OCI-LY3 (cell line): ENCODE data around the gene SMIM32.

Experiments used
- H2AFZ ChIP-seq: fragments of 200-600, 300-600 bp; shearing (Covaris generic); 2 replicates; pipeline ENCODE4 v1.6.0; 2014; ENCODE audit warnings: antibody characterized with exemption, low read depth, low read length
- H3K27ac ChIP-seq: fragments of 200-600, 300-600 bp; sonication (generic); 2 replicates; pipeline ENCODE4 v1.5.1; 2014; ENCODE audit warnings: mild to moderate bottlenecking, low read length, moderate library complexity, mixed read lengths
- H3K27me3 ChIP-seq: fragments of 200-600, 300-600 bp; sonication (generic); 2 replicates; pipeline ENCODE4 v1.6.1; 2014; ENCODE audit warnings: low read depth, low read length, mixed read lengths
- H3K36me3 ChIP-seq: fragments of 200-600, 300-600 bp; sonication (generic); replicated peaks from 2 replicates; pipeline ENCODE3; 2014; ENCODE audit warnings: low read depth, low read length, mixed read lengths
- H3K4me1 ChIP-seq: fragments of 300-600, 200-600 bp; sonication (generic); 2 replicates; pipeline ENCODE4 v1.6.1; 2014; ENCODE audit warnings: low read length, mixed read lengths
- H3K4me2 ChIP-seq: fragments of 200-600, 300-600 bp; sonication (generic); 2 replicates; pipeline ENCODE4 v1.6.1; 2014; ENCODE audit warnings: low read length, mixed read lengths
- H3K4me3 ChIP-seq: fragments of 300-600, 200-600 bp; sonication (generic); 2 replicates; pipeline ENCODE4 v1.5.1; 2014; ENCODE audit warnings: antibody characterized with exemption, mild to moderate bottlenecking, low read length, moderate library complexity
- H3K79me2 ChIP-seq: fragments of 300-600, 200-600 bp; shearing (Covaris generic); 2 replicates; pipeline ENCODE4 v1.6.1; 2014; ENCODE audit warnings: mild to moderate bottlenecking, low read length, mixed read lengths
- H3K9ac ChIP-seq: fragments of 300-600, 200-600 bp; shearing (Covaris generic); 2 replicates; pipeline ENCODE4 v1.6.0; 2014; ENCODE audit warnings: mild to moderate bottlenecking, low read length, moderate library complexity
- H3K9me3 ChIP-seq: fragments of 200-600, 300-600 bp; shearing (Covaris generic); 2 replicates; pipeline ENCODE4 v1.6.1; 2014; ENCODE audit warnings: low read length, mixed read lengths; ENCODE audit not compliant: insufficient read depth
- H4K20me1 ChIP-seq: fragments of 200-600, 300-600 bp; sonication (generic); 2 replicates; pipeline ENCODE4 v1.6.1; 2016; ENCODE audit warnings: low read length, mixed read lengths; ENCODE audit not compliant: insufficient read depth
- CTCF ChIP-seq: fragments of 200-600, 300-600 bp; sonication (generic); IDR thresholded peaks from 2 replicates; pipeline ENCODE4 v1.5.1; 2014; ENCODE audit warnings: antibody characterized with exemption, low read length, low read depth
- EZH2phosphoT487 ChIP-seq: fragments of 200-600 bp; shearing (Covaris generic); IDR thresholded peaks from 2 replicates; pipeline ENCODE4 v1.6.1; 2018; ENCODE audit warnings: antibody characterized with exemption, mixed run types, low read depth

Gene SMIM32

DNA sequence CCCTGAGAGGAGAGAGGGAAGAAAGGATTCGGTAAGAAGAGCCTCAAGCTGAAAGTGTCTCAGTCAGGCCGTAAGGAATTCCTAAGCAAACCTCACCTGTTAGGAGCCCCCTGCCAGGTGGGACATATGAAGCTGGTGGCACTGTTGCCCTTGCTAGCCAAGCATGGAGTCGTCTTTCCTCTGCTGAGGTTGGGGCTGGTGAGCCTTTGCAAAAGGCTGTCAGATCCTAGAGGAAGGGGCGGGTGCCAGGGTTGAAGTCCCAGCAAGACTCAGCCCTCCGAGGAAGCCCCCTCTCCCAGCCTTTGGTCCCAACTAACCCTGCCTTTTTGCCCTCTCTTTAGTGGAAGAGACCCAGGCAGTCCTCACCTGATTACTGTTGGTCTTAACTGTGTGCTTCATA is 5.5 kb upstream of the SMIM32 start:
- H3K79me2 ChIP-seq: no peaks in the 10 kb centered on the region
- no peak overlapping the region for H2AFZ ChIP-seq
- H4K20me1 ChIP-seq: no peaks in the 10 kb centered on the region
- no peak overlapping the region for H3K9ac ChIP-seq
- no peaks in the 10 kb centered on the region for H3K4me1 ChIP-seq
- no peak overlapping the region for H3K4me2 ChIP-seq
- no peak overlapping the region for H3K4me3 ChIP-seq
- TF ChIP-seq CTCF (no peak), EZH2phosphoT487 (no peak)
- H3K27me3 ChIP-seq: no peaks in the 10 kb centered on the region
- H3K27ac ChIP-seq: no peak overlapping the region
- H3K36me3 ChIP-seq: no peaks in the 10 kb centered on the region
- no peaks in the 10 kb centered on the region for H3K9me3 ChIP-seq

- Histone ChIP-seq H3K27ac (no peak overlapping the region), H3K9me3 (no peaks in the 10 kb centered on the region), H3K4me2 (no peak overlapping the region), H3K4me1 (no peaks in the 10 kb centered on the region), H4K20me1 (no peaks in the 10 kb centered on the region), H3K36me3 (no peaks in the 10 kb centered on the region), H2AFZ (no peak overlapping the region), H3K9ac (no peak overlapping the region), H3K27me3 (no peaks in the 10 kb centered on the region), H3K4me3 (no peak overlapping the region), H3K79me2 (no peaks in the 10 kb centered on the region)
- no peak for TF ChIP-seq EZH2phosphoT487
- TF ChIP-seq CTCF: no peak
Measured at GRCh38 chr5:136197462-136198142, 4.6 kb upstream of the SMIM32 start.

- Histone ChIP-seq H3K27me3 (no peaks in the 10 kb centered on the region), H3K36me3 (no peaks in the 10 kb centered on the region), H3K4me3 (no peak overlapping the region), H3K9ac (no peak overlapping the region), H4K20me1 (no peaks in the 10 kb centered on the region), H3K9me3 (no peaks in the 10 kb centered on the region), H2AFZ (no peak overlapping the region), H3K79me2 (no peaks in the 10 kb centered on the region), H3K4me2 (no peak overlapping the region), H3K4me1 (no peaks in the 10 kb centered on the region), H3K27ac (no peak overlapping the region)
- TF ChIP-seq CTCF (no peak), EZH2phosphoT487 (no peak)
Measured at GRCh38 chr5:136195971-136196820, 3.2 kb upstream of the SMIM32 start.

DNA sequence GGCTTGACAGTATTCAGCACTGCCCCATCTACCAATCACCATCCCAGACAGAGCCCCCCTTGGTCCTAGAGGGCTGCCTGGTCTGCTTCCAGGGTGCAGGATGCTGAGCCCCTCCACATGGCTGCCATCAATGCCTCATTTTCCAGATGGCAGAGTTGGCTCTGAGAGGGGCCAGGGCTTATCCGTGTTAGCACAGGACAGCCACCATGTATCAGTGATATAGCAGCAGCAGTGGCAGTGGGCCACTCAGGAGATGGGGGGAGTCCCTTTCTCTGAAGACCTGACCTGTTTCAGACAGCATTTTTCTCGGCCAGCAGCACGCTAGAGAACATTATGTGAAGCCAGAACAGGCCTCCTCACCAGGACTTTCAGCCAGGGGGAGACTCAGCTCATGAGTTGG is 1.6 kb upstream of the SMIM32 start:
- no peaks in the 10 kb centered on the region for H4K20me1 ChIP-seq

More for the DNA sequence above, 1.6 kb upstream of the SMIM32 start:
- no peaks in the 10 kb centered on the region for H3K27me3 ChIP-seq
- H3K9me3 ChIP-seq: no peaks in the 10 kb centered on the region
- no peaks in the 10 kb centered on the region for H3K79me2 ChIP-seq
- H2AFZ ChIP-seq: no peak overlapping the region
- no peak for TF ChIP-seq EZH2phosphoT487
- H3K9ac ChIP-seq: no peak overlapping the region
- no peaks in the 10 kb centered on the region for H3K36me3 ChIP-seq
- H3K4me2 ChIP-seq: no peak overlapping the region
- H3K4me3 ChIP-seq: no peak overlapping the region
- no peak overlapping the region for H3K27ac ChIP-seq
- H3K4me1 ChIP-seq: no peaks in the 10 kb centered on the region
